Fibroblast of skin of abdomen (primary cell): ENCODE data around the gene HBE1.

Source experiments
- DNase-seq: peaks from one replicate; pipeline ENCODE4 v3.0.0-alpha.2; 2013

Gene HBE1

GRCh38 chr11:5232176-5232575 is 37.6 kb downstream of the HBE1 start:
- DNase-seq = no peak

- DNase-seq = no peak
These were observed 38.6 kb downstream of the HBE1 start for GRCh38 chr11:5231111-5231510.

- no peak for DNase-seq
These were observed 39.5 kb downstream of the HBE1 start for GRCh38 chr11:5230266-5230665.

- DNase-seq = no peak
These were observed 39.9 kb downstream of the HBE1 start for GRCh38 chr11:5229796-5230195.

- DNase-seq = no peak
These were observed 40.4 kb downstream of the HBE1 start for GRCh38 chr11:5229356-5229755.

GRCh38 chr11:5228124-5228523 is 41.6 kb downstream of the HBE1 start:
- DNase-seq = no peak

- no peak for DNase-seq
These were observed 42.1 kb downstream of the HBE1 start for GRCh38 chr11:5227681-5228080.

GRCh38 chr11:5226732-5227310 is 42.9 kb downstream of the HBE1 start, which contains the start of gene HBB:
Gene HBB (minus strand): TSS chr11:5227071. CDS start chr11:5227021, 50 bp downstream.
- no peak for DNase-seq

- no peak for DNase-seq
These were observed 44.3 kb downstream of the HBE1 start for GRCh38 chr11:5225480-5225871.

- DNase-seq = no peak
These were observed 44.9 kb downstream of the HBE1 start for GRCh38 chr11:5224538-5225479.

- no peak for DNase-seq
These were observed 46.1 kb downstream of the HBE1 start for GRCh38 chr11:5223686-5224085.

GRCh38 chr11:5223146-5223545 is 46.6 kb downstream of the HBE1 start:
- no peak for DNase-seq
